HG03159 (cell line): ENCODE results near the gene FAM83D.
"Not testable (repeated sequence)": the region's sequence is repeated elsewhere in the genome, so short reads cannot be mapped to it uniquely, and the experiment has no call there.

Source experiments
- ATAC-seq: cut with Tn5 transposase; IDR thresholded peaks from one replicate; pipeline ENCODE4 v1.9.1; 2021; ENCODE audit warnings: mild to moderate bottlenecking, moderate library complexity; ENCODE audit not compliant: unreplicated experiment

FAM83D gene

GRCh38 chr20:38934530-38934929 lies 8.3 kb downstream of the FAM83D start:
- ATAC-seq: no peak

GRCh38 chr20:38935285-38935684 lies 9.1 kb downstream of the FAM83D start:
- ATAC-seq: no peak

- ATAC-seq: no peak
Observed at GRCh38 chr20:38935967-38936407, 9.8 kb downstream of the FAM83D start.

- ATAC-seq: no peak
Observed at GRCh38 chr20:38937000-38937399, 10.8 kb downstream of the FAM83D start.

GRCh38 chr20:38937978-38938473 lies 11.8 kb downstream of the FAM83D start:
- no peak for ATAC-seq

GRCh38 chr20:38939686-38940085 lies 13.5 kb downstream of the FAM83D start:
- ATAC-seq: no peak

- ATAC-seq: no peak
Observed at GRCh38 chr20:38940644-38941043, 14.4 kb downstream of the FAM83D start.

- ATAC-seq: no peak
Observed at GRCh38 chr20:38941726-38942389, 15.6 kb downstream of the FAM83D start.

GRCh38 chr20:38945012-38945411 lies 18.8 kb downstream of the FAM83D start:
- no peak for ATAC-seq

GRCh38 chr20:38946836-38947235 lies 20.6 kb downstream of the FAM83D start:
- ATAC-seq: no peak

- ATAC-seq: no peak
Observed at GRCh38 chr20:38947931-38948362, 21.7 kb downstream of the FAM83D start.

- ATAC-seq: no peak
Observed at GRCh38 chr20:38950254-38950653, 24.0 kb downstream of the FAM83D start.

- no peak for ATAC-seq
Observed at GRCh38 chr20:38951611-38952010, 25.4 kb downstream of the FAM83D start.

- no peak for ATAC-seq
Observed at GRCh38 chr20:38952153-38952552, 25.9 kb downstream of the FAM83D start.

- ATAC-seq: no peak
Observed at GRCh38 chr20:38953630-38954340, 27.6 kb downstream of the FAM83D start.

- ATAC-seq: no peak
Observed at GRCh38 chr20:38957235-38957876, 31.1 kb downstream of the FAM83D start.

GRCh38 chr20:38957915-38958485 lies 31.8 kb downstream of the FAM83D start:
- ATAC-seq: no peak

- ATAC-seq: not testable (repeated sequence)
Observed at GRCh38 chr20:38960187-38960687, 34.0 kb downstream of the FAM83D start.

- no peak for ATAC-seq
Observed at GRCh38 chr20:38961530-38962043, 35.4 kb downstream of the FAM83D start.

GRCh38 chr20:38962044-38962927 lies 36.1 kb downstream of the FAM83D start, which contains the start of gene DHX35:
Gene DHX35 (plus strand): TSS chr20:38962344. CDS start chr20:38962368, 24 bp downstream.
- ATAC-seq: peak; percentile 96
